KBM-7 (cell line): ENCODE results near the gene DDIAS.
A peak's percentile ranks its signal among the peaks of the same experiment; 100 is the strongest.
"Not testable (repeated sequence)": the region's sequence is repeated elsewhere in the genome, so short reads cannot be mapped to it uniquely, and the experiment has no call there.

Source experiments
- DNase-seq: peaks from one replicate; pipeline ENCODE4 v3.0.0-alpha.2; 2015
- in situ Hi-C: fragments of 300-500 bp; cut with MboI; formaldehyde crosslinking; loops from 2 replicates; pipeline ENCODE4 v1.14.3; 2020; ENCODE audit warnings: low sequenced_read_pairs, low pct_unique_long_range_greater_than_20kb, mixed read lengths

Gene DDIAS

GRCh38 chr11:82901165-82901921 is at the start of gene DDIAS:
TSS of gene DDIAS (plus strand) at chr11:82901736. CDS start at chr11:82914739, 13,003 bp downstream.
- DNase-seq = peak; percentile 97
- in situ Hi-C loops = no loop called here

DNA sequence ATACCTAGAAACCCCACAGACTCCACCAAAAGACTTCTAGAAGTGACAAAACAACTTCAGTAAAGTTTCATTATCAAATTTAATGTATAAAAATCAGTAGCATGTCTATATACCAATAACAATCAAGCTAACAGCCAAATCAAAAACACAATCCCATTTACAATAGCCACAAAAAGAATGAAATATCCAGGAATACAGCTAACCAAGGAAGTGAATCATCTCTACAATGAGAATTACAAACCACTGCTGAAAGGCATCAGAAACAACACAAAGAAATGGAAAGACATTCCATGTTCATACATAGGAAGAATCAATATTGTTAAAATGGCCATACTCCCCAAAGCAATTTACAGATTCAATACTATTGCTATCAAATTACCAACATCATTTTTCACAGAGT is 47.3 kb upstream of the DDIAS start:
- in situ Hi-C loops = no loop called here
- DNase-seq = no peak

DNA sequence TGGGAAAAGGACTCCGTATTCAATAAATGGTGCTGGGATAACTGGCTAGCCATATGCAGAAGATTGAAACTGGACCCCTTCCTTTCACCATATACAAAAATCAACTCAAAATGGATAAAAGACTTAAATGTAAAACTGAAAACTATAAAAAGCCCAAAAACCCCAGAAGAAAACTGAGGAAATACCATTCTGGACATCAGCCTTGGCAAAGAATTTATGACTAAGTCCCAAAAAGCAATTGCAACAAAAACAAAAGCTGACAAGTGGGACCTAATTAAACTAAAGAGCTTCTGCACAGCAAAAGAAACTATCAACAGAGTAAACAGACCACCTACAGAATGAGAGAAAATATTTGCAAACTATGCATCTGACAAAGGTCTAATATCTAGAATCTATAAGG is 46.6 kb upstream of the DDIAS start:
- DNase-seq, in situ Hi-C loops: not testable (repeated sequence)

- in situ Hi-C loops = no loop called here
These were observed 45.9 kb upstream of the DDIAS start for GRCh38 chr11:82855616-82856015.

DNA sequence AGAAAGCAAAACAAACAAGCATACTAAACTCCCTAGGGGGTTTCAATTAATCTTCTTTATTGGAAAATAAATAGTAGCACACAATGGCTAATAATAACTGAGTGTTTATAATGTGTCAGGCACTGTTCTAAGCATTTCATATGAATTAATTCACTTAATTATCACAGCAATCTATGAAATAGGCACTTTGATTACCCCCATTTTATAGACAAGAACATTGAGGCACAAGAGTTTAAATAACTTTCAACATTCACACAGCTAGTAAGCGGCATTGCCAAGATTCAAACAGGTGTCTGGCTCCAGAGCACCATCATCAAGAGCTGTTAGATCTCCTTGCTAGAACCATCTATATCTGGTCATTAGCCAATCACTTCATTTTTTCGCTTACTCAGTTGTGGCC is 44.4 kb upstream of the DDIAS start:
- in situ Hi-C loops = no loop called here
- DNase-seq = no peak

More at GRCh38 chr11:82855616-82856015, 45.9 kb upstream of the DDIAS start:
- DNase-seq = no peak

DNA sequence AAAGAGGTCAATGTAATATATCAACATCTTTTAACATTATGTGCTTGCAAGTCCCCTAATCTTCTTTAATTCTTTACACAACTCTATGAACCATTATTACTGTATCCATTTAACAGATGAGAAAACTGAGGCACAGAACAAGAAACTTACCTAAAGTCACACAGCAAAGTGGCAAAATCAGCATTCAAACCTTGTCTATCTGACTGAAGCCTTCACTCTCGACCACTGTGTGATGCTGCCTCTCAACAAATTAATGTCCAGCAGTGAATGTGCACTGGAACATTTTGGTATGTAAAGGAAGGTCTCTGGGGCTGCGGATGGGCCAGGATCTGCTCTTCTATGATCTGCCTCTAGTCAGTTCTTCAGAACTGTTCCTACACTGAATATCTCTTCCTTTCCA is 43.4 kb upstream of the DDIAS start:
- in situ Hi-C loops = no loop called here
- no peak for DNase-seq

GRCh38 chr11:82858556-82859091 is 42.9 kb upstream of the DDIAS start:
- DNase-seq = no peak
- in situ Hi-C loops = no loop called here

GRCh38 chr11:82859750-82860149 is 41.8 kb upstream of the DDIAS start:
- in situ Hi-C loops = no loop called here
- no peak for DNase-seq

- in situ Hi-C loops = no loop called here
- DNase-seq = no peak
These were observed 39.2 kb upstream of the DDIAS start for GRCh38 chr11:82862379-82862778.

GRCh38 chr11:82863209-82863608 is 38.3 kb upstream of the DDIAS start:
- no peak for DNase-seq
- in situ Hi-C loops = no loop called here

DNA sequence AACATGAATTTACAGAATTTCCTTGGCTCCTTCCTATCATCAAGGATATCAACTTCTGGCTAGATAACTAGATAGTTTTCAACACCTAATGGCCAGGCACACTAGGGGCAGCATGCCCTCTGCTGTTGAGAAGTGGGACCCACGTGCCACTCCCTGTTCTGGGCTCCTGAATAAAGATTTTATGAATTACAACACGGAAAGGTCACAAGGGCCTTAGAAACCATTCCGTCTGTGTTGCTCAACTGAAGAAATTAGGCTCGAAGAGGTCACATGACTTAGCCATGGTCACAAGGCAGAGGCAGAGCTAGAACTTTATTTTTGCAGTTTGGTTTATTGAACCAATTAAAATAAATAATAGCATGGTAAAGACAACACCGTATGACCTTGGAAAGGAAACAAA is 37.3 kb upstream of the DDIAS start:
- peak; percentile 59 for DNase-seq
- in situ Hi-C loops = no loop called here

DNA sequence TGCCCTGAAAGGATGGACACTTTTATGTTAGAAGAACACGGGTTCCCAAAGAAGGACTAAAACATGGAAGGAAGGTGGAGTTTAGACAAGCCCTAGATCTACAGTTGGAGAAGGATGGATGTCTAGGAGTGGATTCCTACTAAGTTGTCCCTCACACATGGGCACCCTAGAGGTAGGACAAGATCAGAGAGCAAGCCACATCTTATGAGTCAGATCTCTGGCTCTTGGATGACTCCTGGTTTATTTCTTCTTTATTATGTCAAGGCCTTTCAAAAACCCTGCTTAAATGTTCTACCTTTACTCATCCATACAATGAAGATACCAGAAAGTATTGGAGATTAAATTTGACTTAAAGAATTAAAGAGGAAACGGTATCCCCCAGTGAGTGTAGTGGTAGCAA is 35.7 kb upstream of the DDIAS start:
- no peak for DNase-seq
- in situ Hi-C loops = no loop called here

DNA sequence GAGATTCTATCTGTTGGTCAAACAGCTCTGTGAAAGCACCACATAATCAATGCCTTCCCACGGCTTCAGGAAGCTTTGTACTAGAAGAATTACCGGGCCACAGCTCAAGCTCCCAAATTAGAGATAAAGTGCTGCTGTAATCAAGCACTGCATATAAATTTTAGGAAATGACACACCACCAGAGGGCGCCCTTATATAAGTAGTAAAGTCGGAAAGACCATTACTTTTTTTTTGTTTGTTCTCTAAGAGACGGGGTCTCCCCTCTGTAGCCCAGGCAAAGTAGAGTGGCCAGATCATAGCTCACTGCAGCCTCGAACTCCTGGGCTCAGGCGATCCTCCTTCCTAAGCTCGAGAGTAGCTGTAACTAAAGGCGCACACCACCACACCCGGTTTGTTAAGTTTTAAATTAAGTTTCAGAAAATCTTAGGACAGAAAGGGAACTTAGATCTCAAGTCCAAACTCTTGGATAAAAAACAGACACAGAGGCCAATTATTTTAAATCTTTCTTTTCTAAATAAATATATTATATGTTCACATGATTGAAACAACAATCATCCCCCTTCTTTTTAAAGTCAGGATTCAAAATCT is 33.9 kb upstream of the DDIAS start:
- in situ Hi-C loops = no loop called here
- DNase-seq = peak; percentile 81

DNA sequence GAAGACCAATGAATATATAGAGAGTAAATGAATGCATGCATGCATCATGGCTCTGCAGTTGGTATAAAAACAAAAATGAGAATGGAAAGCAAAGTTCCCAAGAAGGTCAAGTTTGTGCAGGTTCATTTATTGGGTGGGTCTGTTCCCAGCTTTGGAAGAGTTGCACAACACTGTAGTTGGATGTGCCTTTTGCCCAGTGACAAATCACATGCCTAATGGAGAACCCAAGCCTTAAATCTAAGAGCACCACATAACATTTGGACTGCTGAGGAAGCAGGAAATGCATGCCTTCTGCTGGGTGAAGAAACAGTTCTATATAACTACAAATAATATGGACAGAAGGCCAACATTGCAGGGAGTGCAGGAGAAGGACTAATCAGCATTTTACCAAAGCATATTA is 31.9 kb upstream of the DDIAS start:
- no peak for DNase-seq
- in situ Hi-C loops = no loop called here

GRCh38 chr11:82871646-82872045 is 29.9 kb upstream of the DDIAS start:
- no peak for DNase-seq
- in situ Hi-C loops = no loop called here

DNA sequence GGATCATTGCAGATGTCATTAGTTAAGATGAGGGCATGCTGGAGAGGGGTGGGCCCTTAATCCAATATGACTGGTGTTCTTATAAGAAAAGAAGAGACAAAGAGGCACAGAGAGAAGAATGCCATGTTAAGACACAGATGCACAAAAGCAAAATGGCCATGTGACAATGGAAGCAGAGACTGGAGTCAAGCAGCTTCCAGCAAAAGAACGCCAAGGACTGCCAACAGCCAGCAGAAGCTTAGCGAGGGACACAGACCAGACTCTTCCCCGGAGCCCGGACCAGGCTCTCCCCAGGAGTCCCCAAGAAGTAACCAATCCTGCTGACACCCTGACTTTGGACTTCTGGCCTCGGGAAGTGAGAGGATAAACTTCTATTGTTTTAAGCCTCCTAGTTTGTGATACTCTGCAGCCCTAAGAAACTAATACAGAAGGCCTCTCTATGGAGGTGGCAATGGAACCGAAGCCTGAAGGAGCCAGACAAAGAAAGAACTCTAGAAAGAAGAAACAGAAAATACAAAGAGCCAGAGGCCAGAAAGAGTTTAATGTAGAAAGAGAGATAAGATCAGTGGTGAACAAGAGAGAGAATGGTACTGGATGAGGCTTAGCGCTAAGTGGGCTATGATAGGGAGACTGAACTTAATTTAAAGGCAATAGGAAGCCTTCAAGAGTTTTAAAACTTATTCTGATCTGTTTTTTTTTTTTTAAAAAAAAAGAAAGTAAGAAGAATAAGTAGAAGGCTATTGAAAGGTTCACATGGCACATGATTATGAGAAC is 29.0 kb upstream of the DDIAS start:
- no peak for DNase-seq
- in situ Hi-C loops = no loop called here

GRCh38 chr11:82873919-82874333 is 27.6 kb upstream of the DDIAS start:
- in situ Hi-C loops = no loop called here
- no peak for DNase-seq

GRCh38 chr11:82874646-82875523 is 26.7 kb upstream of the DDIAS start:
- no peak for DNase-seq
- in situ Hi-C loops = no loop called here

GRCh38 chr11:82883853-82884252 is 17.7 kb upstream of the DDIAS start:
- in situ Hi-C loops = no loop called here

More at GRCh38 chr11:82883853-82884252, 17.7 kb upstream of the DDIAS start:
- no peak for DNase-seq
